Mucosa of descending colon (tissue), 3 donors: ENCODE results near the gene FTO. TPM values are rescaled to one million over a fixed set of nuclear protein-coding genes. Genes with fewer than 3 reads are reported as not detected.

Experiments
- ATAC-seq: fragments of 200-7000 bp; cut with Tn5 transposase; one replicate; pipeline ENCODE4 v1.9.1; 2020; ENCODE audit warnings: mild to moderate bottlenecking, moderate library complexity
- DNase-seq, 3 donors: peaks; one replicate each; pipeline ENCODE4 v3.0.0-alpha.2; 2020
- H3K36me3 ChIP-seq: fragments of 200-600 bp; one replicate; pipeline ENCODE4 v1.8.0; 2021; ENCODE audit warnings: low read depth, mild to moderate bottlenecking
- H3K4me1 ChIP-seq: fragments of 200-600 bp; one replicate; pipeline ENCODE4 v1.8.0; 2021; ENCODE audit warnings: low read depth, mild to moderate bottlenecking
- H3K4me3 ChIP-seq: fragments of 200-600 bp; one replicate; pipeline ENCODE4 v1.8.0; 2021; ENCODE audit warnings: mild to moderate bottlenecking
- H3K9me3 ChIP-seq: fragments of 200-600 bp; one replicate; pipeline ENCODE4 v1.8.0; 2021; ENCODE audit warnings: mild to moderate bottlenecking
- intact Hi-C, 2 donors: fragments of 100-400 bp; cut with DNase I in 1 of 2; cut with micrococcal nuclease in 1 of 2; formaldehyde crosslinking; loops; one replicate each; pipeline versions ENCODE4 v1.11.0 to v1.11.1; 2022; cut with DNase I, micrococcal nuclease
- total RNA-seq, 3 donors: library from RNA; stranded (reverse); fragmentation: NEBNext Ultra II Directional in 2 of 3; extraction: Animal tissue kit (Norgen Biotek cat#: 25700) in 2 of 3; gene quantifications; one replicate each; pipeline versions ENCODE4 v1.2.1 to v1.2.4, GENCODE V29; 2021 to 2023
- TF ChIP-seq, protein P1 (sequence below): fragments of 200-600 bp; IDR thresholded peaks from one replicate; pipeline ENCODE4 v1.8.0; 2022; ENCODE audit warnings: antibody characterized with exemption, mild to moderate bottlenecking
- donor health status: DM: no; HTN: no; CAD: no; lungs with moderate emphysema.
- donor health status: DM: no; HTN: no; CAD: no.
- donor health status: DM: no; HTN: yes; CAD: no.

Gene FTO
- total RNA-seq, 3 donors from 2014 or later = 38.0 to 81.7 (median 39.1) TPM

DNA sequence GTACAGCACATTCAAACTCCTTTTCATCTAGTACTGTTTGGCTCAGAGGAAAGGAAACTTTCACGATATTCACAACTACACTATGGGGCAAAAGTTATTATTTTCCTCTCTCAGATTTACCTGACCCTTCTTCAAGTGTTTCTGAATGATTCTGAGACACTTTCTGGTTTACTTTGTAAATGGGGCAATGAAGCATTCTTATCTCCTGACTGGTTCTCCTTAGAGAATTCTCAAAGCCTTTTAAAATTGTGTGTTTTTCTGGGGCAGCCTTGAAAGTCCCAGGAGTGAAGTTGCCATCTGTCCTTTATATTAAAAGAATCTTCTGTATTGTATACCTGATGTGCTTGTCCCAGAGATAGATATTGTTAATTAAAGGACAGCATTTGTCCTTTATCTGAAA is 264.9 kb downstream of the FTO start:
- DNase-seq (no peak), ATAC-seq (no peak)
- TF ChIP-seq, protein P1, sequence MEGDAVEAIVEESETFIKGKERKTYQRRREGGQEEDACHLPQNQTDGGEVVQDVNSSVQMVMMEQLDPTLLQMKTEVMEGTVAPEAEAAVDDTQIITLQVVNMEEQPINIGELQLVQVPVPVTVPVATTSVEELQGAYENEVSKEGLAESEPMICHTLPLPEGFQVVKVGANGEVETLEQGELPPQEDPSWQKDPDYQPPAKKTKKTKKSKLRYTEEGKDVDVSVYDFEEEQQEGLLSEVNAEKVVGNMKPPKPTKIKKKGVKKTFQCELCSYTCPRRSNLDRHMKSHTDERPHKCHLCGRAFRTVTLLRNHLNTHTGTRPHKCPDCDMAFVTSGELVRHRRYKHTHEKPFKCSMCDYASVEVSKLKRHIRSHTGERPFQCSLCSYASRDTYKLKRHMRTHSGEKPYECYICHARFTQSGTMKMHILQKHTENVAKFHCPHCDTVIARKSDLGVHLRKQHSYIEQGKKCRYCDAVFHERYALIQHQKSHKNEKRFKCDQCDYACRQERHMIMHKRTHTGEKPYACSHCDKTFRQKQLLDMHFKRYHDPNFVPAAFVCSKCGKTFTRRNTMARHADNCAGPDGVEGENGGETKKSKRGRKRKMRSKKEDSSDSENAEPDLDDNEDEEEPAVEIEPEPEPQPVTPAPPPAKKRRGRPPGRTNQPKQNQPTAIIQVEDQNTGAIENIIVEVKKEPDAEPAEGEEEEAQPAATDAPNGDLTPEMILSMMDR = no peak
- intact Hi-C loops = no loop called here
- no peak overlapping the region for H3K4me3 ChIP-seq
- H3K36me3 ChIP-seq = no peaks in the 10 kb centered on the region
- H3K4me1 ChIP-seq = no peaks in the 10 kb centered on the region
- H3K9me3 ChIP-seq = no peaks in the 10 kb centered on the region

DNA sequence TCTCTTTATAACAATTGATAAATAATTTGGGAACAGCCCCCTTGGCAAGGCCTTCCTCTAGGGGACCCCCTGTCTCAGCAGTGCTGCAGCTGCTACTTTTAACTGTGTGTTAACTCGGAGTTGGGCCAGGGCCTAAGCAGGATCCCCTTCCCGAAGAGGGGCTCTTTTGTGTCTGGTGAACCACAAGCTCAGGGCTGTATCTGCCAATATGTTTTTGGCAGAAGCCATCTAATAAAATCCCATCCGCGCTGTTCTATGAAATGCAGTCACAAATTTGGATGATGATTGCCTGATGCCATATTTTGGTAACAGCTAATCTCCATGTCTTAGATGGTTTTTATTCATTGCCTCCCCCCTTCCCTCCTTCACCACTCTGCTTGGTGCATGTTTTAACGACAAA is 267.7 kb downstream of the FTO start:
- DNase-seq = no peak
- no peak for ATAC-seq
- TF ChIP-seq, protein P1 = no peak
- Histone ChIP-seq H3K36me3 (no peaks in the 10 kb centered on the region), H3K4me1 (no peaks in the 10 kb centered on the region), H3K9me3 (no peaks in the 10 kb centered on the region), H3K4me3 (no peak overlapping the region)
- intact Hi-C loops = no loop called here

DNA sequence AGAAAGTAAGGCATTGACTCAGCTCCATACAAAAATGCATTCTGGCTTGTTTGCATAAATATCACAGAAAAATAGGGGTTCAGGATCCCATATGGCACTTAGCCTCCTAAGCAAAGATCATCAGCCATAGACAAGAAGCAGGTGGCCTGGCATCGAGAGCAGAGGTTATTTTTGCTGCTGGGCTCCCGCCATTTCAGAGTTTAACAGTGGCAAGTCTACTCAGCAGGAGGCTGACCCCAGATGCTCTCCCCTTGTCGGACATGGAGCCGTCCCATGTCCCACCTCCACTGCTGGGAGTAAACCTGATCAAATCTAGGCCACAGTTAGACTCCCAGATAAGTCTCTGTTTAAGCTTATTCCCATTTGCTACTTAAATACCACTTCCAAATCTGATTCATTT is 269.1 kb downstream of the FTO start:
- TF ChIP-seq, protein P1 = no peak
- ATAC-seq (no peak), DNase-seq (no peak)
- Histone ChIP-seq H3K4me3 (no peak overlapping the region), H3K9me3 (no peaks in the 10 kb centered on the region), H3K4me1 (no peaks in the 10 kb centered on the region), H3K36me3 (no peaks in the 10 kb centered on the region)
- intact Hi-C loops = no loop called here

DNA sequence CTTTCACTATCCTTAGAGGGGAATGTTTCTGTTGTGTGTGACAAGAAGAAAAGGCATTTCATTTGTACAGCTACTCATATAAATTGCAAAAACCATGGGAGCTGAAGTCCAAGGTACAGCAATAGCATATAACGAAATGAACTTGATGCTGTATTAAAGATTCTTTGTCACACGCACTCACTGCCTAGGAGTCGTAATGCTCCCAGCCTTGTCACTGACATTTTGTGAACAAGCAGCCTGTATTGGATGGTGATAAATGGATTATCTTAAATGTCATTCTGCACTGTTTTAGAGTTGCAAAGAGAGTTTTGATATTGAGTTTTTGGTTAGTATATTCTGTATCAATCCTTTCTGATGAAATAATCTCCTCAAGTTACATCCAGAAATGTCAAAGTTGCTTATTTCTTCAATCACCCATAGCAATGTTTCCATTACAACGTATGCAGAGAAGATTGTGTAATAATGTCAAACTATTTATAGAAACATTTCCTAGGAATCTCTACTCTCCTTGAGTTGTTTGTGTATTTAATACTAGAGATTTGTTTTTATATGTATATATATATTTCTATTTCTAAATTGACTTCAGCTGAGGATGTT is 270.6 kb downstream of the FTO start:
- ATAC-seq (no peak), DNase-seq (no peak)
- intact Hi-C loops = no loop called here
- Histone ChIP-seq H3K4me3 (no peak overlapping the region), H3K9me3 (no peaks in the 10 kb centered on the region), H3K4me1 (no peaks in the 10 kb centered on the region), H3K36me3 (no peaks in the 10 kb centered on the region)
- TF ChIP-seq, protein P1 = no peak

DNA sequence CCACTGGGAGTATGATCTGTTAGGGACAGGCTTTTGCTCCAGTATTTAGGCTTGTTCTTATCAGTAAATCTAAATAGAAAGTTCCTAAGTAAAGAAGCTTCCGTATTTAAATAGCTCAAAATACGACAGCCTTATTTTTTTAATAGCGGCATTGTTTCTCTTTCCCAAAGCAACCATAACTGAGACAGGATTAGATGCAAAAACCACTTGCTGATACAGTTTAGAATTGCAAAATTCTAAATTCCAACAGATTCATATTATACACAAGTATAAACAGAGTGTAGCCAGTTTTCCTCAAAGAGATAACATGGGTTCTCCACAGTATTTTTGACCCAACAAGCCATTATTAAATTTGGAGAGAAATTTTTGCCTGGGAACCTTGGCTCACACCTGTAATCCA is 276.7 kb downstream of the FTO start:
- H3K4me3 ChIP-seq = no peak overlapping the region
- H3K4me1 ChIP-seq = no peaks in the 10 kb centered on the region
- ATAC-seq = no peak
- H3K9me3 ChIP-seq = no peaks in the 10 kb centered on the region
- no peaks in the 10 kb centered on the region for H3K36me3 ChIP-seq
- intact Hi-C loops = no loop called here
- no peak for DNase-seq
- TF ChIP-seq, protein P1 = no peak

DNA sequence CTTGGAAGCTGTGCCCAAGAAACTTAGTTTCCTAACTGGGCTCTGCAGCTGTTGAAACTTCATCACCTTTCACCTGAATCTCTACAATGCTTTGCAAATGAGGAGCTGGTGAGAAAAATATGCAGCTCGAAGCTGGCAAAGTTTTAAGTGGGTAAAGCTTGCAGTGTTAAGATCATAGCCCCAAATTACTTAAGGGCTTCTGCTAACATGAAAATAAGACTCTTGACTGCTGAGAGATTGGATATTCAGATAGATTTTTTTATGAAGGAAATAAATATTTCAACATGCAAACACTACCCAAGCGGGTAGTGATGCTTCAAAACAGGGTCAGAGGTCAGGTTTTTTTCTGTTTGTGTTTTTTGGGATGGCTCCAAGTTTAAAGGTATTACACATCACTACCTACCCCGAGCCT is 278.7 kb downstream of the FTO start:
- intact Hi-C loops = no loop called here
- DNase-seq = no peak
- Histone ChIP-seq H3K36me3 (no peaks in the 10 kb centered on the region), H3K9me3 (no peaks in the 10 kb centered on the region), H3K4me1 (no peaks in the 10 kb centered on the region), H3K4me3 (no peak overlapping the region)
- no peak for ATAC-seq
- TF ChIP-seq, protein P1 = no peak
